ENCODE measurements around the gene RALGPS1. TPM values are rescaled to one million over a fixed set of nuclear protein-coding genes. Genes with fewer than 3 reads are reported as not detected.

RALGPS1 gene
- total and polyA plus RNA-seq, 2 donors (not counting 1 experiment from before 2014, with no cell fraction given): 2.0 to 5.9 TPM

DNA sequence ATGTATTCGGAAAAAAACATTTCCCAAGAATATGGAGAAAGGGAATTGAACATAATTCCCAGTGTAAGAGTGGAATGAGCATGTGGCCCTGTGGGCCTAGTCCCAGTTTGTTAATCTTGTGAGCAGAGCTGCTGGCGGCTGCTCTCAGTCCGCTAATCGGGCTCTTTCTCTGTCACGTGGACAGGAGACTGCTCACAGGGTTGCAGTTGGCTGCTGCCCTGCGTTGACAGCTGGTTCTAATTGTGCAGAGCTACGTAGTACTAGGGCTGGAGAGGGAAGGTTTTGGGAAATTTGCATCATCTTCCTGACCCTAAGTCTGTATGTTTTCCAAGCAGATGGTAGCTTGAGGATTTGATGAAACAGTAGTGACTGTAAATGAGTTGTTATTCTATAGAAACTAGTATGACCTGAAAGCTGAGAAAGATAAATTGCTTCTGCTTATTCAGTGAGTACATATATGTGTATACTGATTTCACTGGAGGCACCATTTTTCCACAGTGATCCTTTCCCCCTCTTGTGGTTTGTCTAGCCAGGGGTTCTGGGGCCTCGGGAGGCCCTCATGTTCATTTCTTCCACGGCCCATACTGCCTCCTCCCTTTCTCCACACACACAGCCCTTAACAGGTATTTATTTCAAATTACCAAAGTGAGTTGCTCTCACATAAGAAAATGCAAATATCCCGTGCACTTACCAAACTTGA lies 107.2 kb downstream of the RALGPS1 start:
- Histone ChIP-seq H3K4me2 (ENCODE audit: extremely low read depth, insufficient read depth, low read length) (no peak overlapping the region), H2AFZ (ENCODE audit: low read length) (no peak overlapping the region), H3K9ac (ENCODE audit: insufficient read depth, low read length) (peak overlapping the region; percentile 17), H3K36me3 (ENCODE audit: control insufficient read depth, insufficient read depth, low read length) (no peaks in the 10 kb centered on the region), H3K4me3 (replicated peaks in 1 of 4; ENCODE audit: control extremely low read depth in 1 of 4, insufficient read depth in 1 of 4, low read depth in 3 of 4, low read length in 4 of 4) (no peak overlapping the region), H3K79me2 (ENCODE audit: control insufficient read depth, insufficient read depth, low read length) (no peaks in the 10 kb centered on the region), H3K4me1 (ENCODE audit: control insufficient read depth, extremely low read depth, insufficient read depth, low read length) (peaks cover 9% of the 10 kb centered on the region), H3K27ac (ENCODE audit: insufficient read depth, low read length) (peak overlapping the region; percentile 91), H3K9me3 (ENCODE audit: control insufficient read depth, insufficient read depth, low read depth, low read length) (no peaks in the 10 kb centered on the region), H4K20me1 (ENCODE audit: control insufficient read depth, extremely low read depth, insufficient read depth, low read length) (no peaks in the 10 kb centered on the region), H3K27me3 (ENCODE audit: control insufficient read depth, insufficient read depth, low read length) (no peaks in the 10 kb centered on the region)
- no peak for TF ChIP-seq CTCF (conservative IDR thresholded peaks at IDR 0.05 in 1 of 2, IDR thresholded peaks at IDR 0.05 in 1 of 2; ENCODE audit: low read depth in 1 of 2, low read length in 2 of 2)
- DNase-seq (ENCODE audit: low read depth in 2 of 2): peak; percentile 89 to 100

- peaks cover 9% of the 10 kb centered on the region for H3K4me1 ChIP-seq (ENCODE audit: control insufficient read depth, extremely low read depth, insufficient read depth, low read length)
- peak overlapping the region; percentile 10 for H3K27ac ChIP-seq (ENCODE audit: insufficient read depth, low read length)
- no peak for TF ChIP-seq EZH2 (IDR thresholded peaks at IDR 0.05; ENCODE audit: low read length, missing control alignments)
- TF ChIP-seq CTCF (conservative IDR thresholded peaks at IDR 0.05 in 1 of 2, IDR thresholded peaks at IDR 0.05 in 1 of 2; ENCODE audit: low read depth in 1 of 2, low read length in 2 of 2): no peak
- no peaks in the 10 kb centered on the region for H3K9me3 ChIP-seq (ENCODE audit: control insufficient read depth, insufficient read depth, low read depth, low read length)
- no peak overlapping the region for H3K4me2 ChIP-seq (ENCODE audit: extremely low read depth, insufficient read depth, low read length)
- H4K20me1 ChIP-seq (ENCODE audit: control insufficient read depth, extremely low read depth, insufficient read depth, low read length): no peaks in the 10 kb centered on the region
- no peaks in the 10 kb centered on the region for H3K36me3 ChIP-seq (ENCODE audit: control insufficient read depth, insufficient read depth, low read length)
- no peaks in the 10 kb centered on the region for H3K27me3 ChIP-seq (ENCODE audit: control insufficient read depth, insufficient read depth, low read length)
- DNase-seq (ENCODE audit: low read depth in 2 of 2): no peak
- no peak overlapping the region for H3K9ac ChIP-seq (ENCODE audit: insufficient read depth, low read length)
- H2AFZ ChIP-seq (ENCODE audit: low read length): no peak overlapping the region
- no peaks in the 10 kb centered on the region for H3K79me2 ChIP-seq (ENCODE audit: control insufficient read depth, insufficient read depth, low read length)
- H3K4me3 ChIP-seq (replicated peaks in 1 of 4; ENCODE audit: control extremely low read depth in 1 of 4, insufficient read depth in 1 of 4, low read depth in 3 of 4, low read length in 4 of 4): no peak overlapping the region
Measured at GRCh38 chr9:127022913-127023660, 108.5 kb downstream of the RALGPS1 start.

- no peak overlapping the region for H3K27ac ChIP-seq (ENCODE audit: insufficient read depth, low read length)
- TF ChIP-seq EZH2 (IDR thresholded peaks at IDR 0.05; ENCODE audit: low read length, missing control alignments): no peak
- TF ChIP-seq CTCF (conservative IDR thresholded peaks at IDR 0.05 in 1 of 2, IDR thresholded peaks at IDR 0.05 in 1 of 2; ENCODE audit: low read depth in 1 of 2, low read length in 2 of 2): no peak
- peak in 1 of 2 donors; percentile 48 for DNase-seq (ENCODE audit: low read depth in 2 of 2)
Measured at GRCh38 chr9:127025042-127025441, 110.5 kb downstream of the RALGPS1 start.

More at GRCh38 chr9:127025042-127025441, 110.5 kb downstream of the RALGPS1 start:
- Histone ChIP-seq H3K4me3 (replicated peaks in 1 of 4; ENCODE audit: control extremely low read depth in 1 of 4, insufficient read depth in 1 of 4, low read depth in 3 of 4, low read length in 4 of 4) (no peak overlapping the region), H3K4me2 (ENCODE audit: extremely low read depth, insufficient read depth, low read length) (no peak overlapping the region), H3K9ac (ENCODE audit: insufficient read depth, low read length) (no peak overlapping the region), H3K9me3 (ENCODE audit: control insufficient read depth, insufficient read depth, low read depth, low read length) (no peaks in the 10 kb centered on the region), H3K36me3 (ENCODE audit: control insufficient read depth, insufficient read depth, low read length) (no peaks in the 10 kb centered on the region), H4K20me1 (ENCODE audit: control insufficient read depth, extremely low read depth, insufficient read depth, low read length) (no peaks in the 10 kb centered on the region), H3K27me3 (ENCODE audit: control insufficient read depth, insufficient read depth, low read length) (no peaks in the 10 kb centered on the region), H3K79me2 (ENCODE audit: control insufficient read depth, insufficient read depth, low read length) (no peaks in the 10 kb centered on the region), H2AFZ (ENCODE audit: low read length) (no peak overlapping the region), H3K4me1 (ENCODE audit: control insufficient read depth, extremely low read depth, insufficient read depth, low read length) (peaks cover 9% of the 10 kb centered on the region)

Measured in fibroblast of lung (primary cell).